Adrenal gland (tissue), 12 donors: ENCODE results near the gene PTPN14. TPM values are rescaled to one million over a fixed set of nuclear protein-coding genes. Genes with fewer than 3 reads are reported as not detected.

Experiments used
- DNase-seq, 7 donors: peaks; one replicate each; pipeline ENCODE4 v3.0.0-alpha.2; 2019 to 2020
- H3K27ac ChIP-seq, 5 donors: fragments of 200-600 bp; sonication (generic) in 4 of 5; 1 replicate in 3 of 5; 2 replicates in 2 of 5; pipeline versions ENCODE4 v1.5.1 to v1.8.0; 2016 to 2020; ENCODE audit warnings: mild to moderate bottlenecking in 1 of 5
- H3K27me3 ChIP-seq: fragments of 200-600 bp; 2 replicates; pipeline ENCODE4 v1.8.0; 2021
- H3K36me3 ChIP-seq, 2 donors: fragments of 200-600 bp; replicated peaks in 1 of 2; 1 replicate in 1 of 2; 2 replicates in 1 of 2; pipeline versions ENCODE4 v1.5.1 to v1.8.0; 2018 to 2022
- H3K4me1 ChIP-seq, 2 donors: fragments of 200-600 bp; replicated peaks in 1 of 2; 1 replicate in 1 of 2; 2 replicates in 1 of 2; pipeline versions ENCODE4 v1.5.1 to v1.8.0; 2018 to 2021
- H3K4me3 ChIP-seq, 4 donors: fragments of 200-600 bp; sonication (generic) in 3 of 4; one replicate each; pipeline ENCODE4 v1.5.1; 2016 to 2018
- H3K9me3 ChIP-seq, 3 donors: fragments of 200-600 bp; sonication (generic) in 1 of 3; replicated peaks in 1 of 3; 1 replicate in 2 of 3; 2 replicates in 1 of 3; pipeline versions ENCODE4 v1.5.1 to v1.8.0; 2016 to 2021
- POLR2A ChIP-seq, 2 donors: fragments of 450-650 bp; IDR thresholded peaks; one replicate each; pipeline ENCODE4 v1.6.1; 2017; ENCODE audit warnings: antibody characterized with exemption in 2 of 2, mild to moderate bottlenecking in 2 of 2, moderate library complexity in 1 of 2
- WGBS, 4 donors: extraction: QIAGEN DNeasy Blood & Tissue Kit in 2 of 4; methylation state at CpG; one replicate each; pipeline versions ENCODE4 v1.1.5 to v1.1.7; 2013 to 2017; 5-methylcytosine and 5-hydroxymethylcytosine counted together
- intact Hi-C, 2 donors: fragments of 100-400 bp; cut with DNase I; formaldehyde crosslinking; loops; one replicate each; pipeline versions ENCODE4 v1.14.1 to v1.15.0; 2022 to 2023
- polyA plus RNA-seq, 3 donors: library from polyadenylated mRNA; stranded (reverse); fragments of 200-250 nt in 2 of 3; fragments of 350-450 nt in 1 of 3; fragmentation: Illumina TruSeq in 1 of 3; extraction: RNeasy Lipid Tissue Mini Kit (QIAGEN cat#74804) in 1 of 3; gene quantifications; one replicate each; pipeline ENCODE4 v1.2.3, GENCODE V29; 2013 to 2014
- total RNA-seq, 9 donors: library from RNA; depleted of rRNA in 4 of 9; stranded (reverse); fragments of >200 nt in 4 of 9; fragments of 120-200 nt in 1 of 9; fragmentation: NEBNext Ultra II Directional in 1 of 9; extraction: Animal tissue kit (Norgen Biotek cat#: 25700) in 1 of 9; gene quantifications; one replicate each; pipeline versions ENCODE4 v1.1.0 to v1.2.4, GENCODE V29; 2013 to 2023
- TF ChIP-seq, protein P1 (sequence below), 6 experiments: fragments of 450-650 bp in 4 of 6; fragments of 200-600 bp in 2 of 6; sonication (generic) in 1 of 6; IDR thresholded peaks; 1 replicate in 5 of 6; 2 replicates in 1 of 6; pipeline versions ENCODE4 v1.5.1 to v1.8.0; 2016 to 2021; ENCODE audit warnings: antibody characterized with exemption in 6 of 6, mild to moderate bottlenecking in 2 of 6, moderate library complexity in 1 of 6
- donor health status: healthy with polysubstance abuse.
- donor health status: Bipolar disorder and iron deficiency.
- donor health status: DM: yes; HTN: yes; CAD: no.
- donor health status: DM: no; HTN: no; CAD: no.
- donor health status: DM: no; HTN: no; CAD: no.
- donor health status: DM: yes; HTN: yes; CAD: no.

PTPN14 gene
- total and polyA plus RNA-seq, 12 donors = 7.9 to 96.2 (median 32.0) TPM

DNA sequence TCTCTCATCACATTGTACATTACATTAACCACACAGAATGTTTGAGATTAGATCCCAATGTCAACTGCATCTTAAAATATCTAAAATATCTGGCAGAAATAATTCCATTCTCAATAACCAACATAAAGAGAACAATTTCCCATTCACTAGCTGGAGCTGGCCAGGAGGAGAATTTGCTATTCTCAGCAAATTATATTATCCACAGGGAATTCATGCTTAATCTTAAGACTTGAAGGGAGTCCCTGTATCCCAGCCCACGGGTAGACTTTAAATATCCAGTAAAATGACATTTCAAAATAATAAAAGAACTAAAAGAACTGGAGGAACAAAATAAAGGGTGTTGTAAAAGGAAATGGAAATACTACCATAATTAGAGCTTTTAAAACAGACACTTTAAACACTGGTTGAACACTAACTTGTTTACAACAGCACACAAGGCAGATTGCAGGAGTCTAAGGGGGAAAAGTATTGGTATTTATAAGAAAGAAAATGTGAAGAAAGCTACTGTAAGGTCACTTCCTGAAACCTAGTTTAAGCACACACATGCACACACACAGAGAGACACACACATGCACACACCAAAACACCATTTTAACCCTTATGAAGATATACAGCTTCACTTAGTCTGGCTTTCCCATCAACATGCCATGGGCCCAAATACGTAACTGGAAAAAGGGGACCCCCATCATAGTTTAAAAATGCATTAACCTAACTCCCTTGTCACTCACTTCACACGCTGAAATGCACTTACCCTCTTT, 107.0 kb downstream of the PTPN14 start:
- DNase-seq = no peak
- no peak overlapping the region for H3K4me3 ChIP-seq
- H3K27ac ChIP-seq = no peak overlapping the region
- H3K9me3 ChIP-seq = no peaks in the 10 kb centered on the region
- 46 to 86% (median 76%) methylated on average over 3 of the region's 3 CpGs for WGBS, 4 donors
- H3K27me3 ChIP-seq = no peaks in the 10 kb centered on the region
- intact Hi-C loops = no loop called here
- no peak for TF ChIP-seq POLR2A (IDR thresholded peaks at IDR 0.05)
- no peaks in the 10 kb centered on the region for H3K36me3 ChIP-seq
- H3K4me1 ChIP-seq = peaks cover 11 to 25% of the 10 kb centered on the region in 2 donors

DNA sequence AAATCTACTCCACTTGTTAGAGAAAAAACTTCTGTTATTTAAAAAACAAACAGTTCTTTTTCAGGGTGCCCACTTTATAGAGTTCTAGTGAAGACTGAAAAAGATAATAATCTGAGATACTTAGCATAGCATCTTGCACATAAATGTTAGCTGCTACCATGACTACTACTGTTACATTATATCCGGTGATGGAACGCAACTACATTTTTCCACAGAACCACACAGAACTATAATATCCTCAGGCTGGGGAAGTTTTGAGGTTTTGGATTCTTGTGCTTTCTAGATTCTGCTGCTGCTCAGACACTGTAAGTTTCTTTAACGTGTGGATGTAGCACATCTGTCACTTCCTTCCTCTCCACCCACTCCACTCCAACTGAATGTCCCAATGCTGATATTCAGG, 110.3 kb downstream of the PTPN14 start:
- H3K27ac ChIP-seq = peak overlapping the region in 3 of 5 donors; percentile 81 to 89 (median 86)
- 62 to 80% (median 67%) methylated on average over 3 of the region's 3 CpGs for whole genome bisulfite sequencing, 4 donors

DNA sequence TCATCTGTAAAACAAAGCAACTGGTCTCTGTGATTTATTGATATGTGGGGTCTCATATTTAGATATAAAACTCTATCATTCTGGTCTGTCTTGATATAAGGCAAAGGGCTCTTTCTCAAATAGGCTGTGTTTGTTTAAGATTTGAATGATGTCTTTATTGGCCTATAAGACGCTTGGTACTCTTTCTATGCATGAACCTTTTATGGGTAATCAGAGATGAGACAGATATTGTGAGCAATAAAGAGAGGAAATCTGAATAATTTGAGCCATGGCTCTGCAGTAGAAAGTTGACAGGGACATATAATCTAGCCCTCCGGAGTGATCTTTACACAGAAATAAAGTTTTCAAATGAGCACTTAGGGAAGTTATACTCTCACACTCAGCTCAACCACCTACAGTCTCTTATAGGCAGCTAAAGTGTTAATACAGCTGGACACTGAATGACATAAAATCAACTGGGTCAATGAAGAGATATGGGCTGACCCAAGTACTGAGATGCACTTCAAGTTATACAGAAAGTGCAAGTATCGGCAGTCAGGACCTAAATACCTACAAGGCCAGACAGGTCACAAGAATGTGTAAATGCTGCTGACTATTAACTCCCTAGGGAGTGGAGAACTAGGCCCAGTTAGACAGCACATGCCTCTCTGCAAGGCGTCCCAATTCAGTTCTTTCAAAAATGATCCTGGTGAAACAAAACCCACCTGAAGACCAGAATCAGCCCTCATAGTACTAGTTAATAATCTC, 111.0 kb downstream of the PTPN14 start:
- Histone ChIP-seq H3K27ac (peak overlapping the region; percentile 76 to 94 (median 86)), H3K27me3 (no peaks in the 10 kb centered on the region), H3K36me3 (no peaks in the 10 kb centered on the region), H3K4me3 (peak overlapping the region in 1 of 4 donors; percentile 40), H3K9me3 (no peaks in the 10 kb centered on the region), H3K4me1 (peaks cover 17 to 39% of the 10 kb centered on the region in 2 donors)
- TF ChIP-seq, protein P1, sequence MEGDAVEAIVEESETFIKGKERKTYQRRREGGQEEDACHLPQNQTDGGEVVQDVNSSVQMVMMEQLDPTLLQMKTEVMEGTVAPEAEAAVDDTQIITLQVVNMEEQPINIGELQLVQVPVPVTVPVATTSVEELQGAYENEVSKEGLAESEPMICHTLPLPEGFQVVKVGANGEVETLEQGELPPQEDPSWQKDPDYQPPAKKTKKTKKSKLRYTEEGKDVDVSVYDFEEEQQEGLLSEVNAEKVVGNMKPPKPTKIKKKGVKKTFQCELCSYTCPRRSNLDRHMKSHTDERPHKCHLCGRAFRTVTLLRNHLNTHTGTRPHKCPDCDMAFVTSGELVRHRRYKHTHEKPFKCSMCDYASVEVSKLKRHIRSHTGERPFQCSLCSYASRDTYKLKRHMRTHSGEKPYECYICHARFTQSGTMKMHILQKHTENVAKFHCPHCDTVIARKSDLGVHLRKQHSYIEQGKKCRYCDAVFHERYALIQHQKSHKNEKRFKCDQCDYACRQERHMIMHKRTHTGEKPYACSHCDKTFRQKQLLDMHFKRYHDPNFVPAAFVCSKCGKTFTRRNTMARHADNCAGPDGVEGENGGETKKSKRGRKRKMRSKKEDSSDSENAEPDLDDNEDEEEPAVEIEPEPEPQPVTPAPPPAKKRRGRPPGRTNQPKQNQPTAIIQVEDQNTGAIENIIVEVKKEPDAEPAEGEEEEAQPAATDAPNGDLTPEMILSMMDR (IDR thresholded peaks at IDR 0.05) = no peak
- no peak for TF ChIP-seq POLR2A (IDR thresholded peaks at IDR 0.05)
- no peak for DNase-seq
- 73 to 76% (median 74%) methylated on average over 4 of the region's 4 CpGs for WGBS, 4 donors
- intact Hi-C loops = no loop called here

More for the DNA sequence above, 110.3 kb downstream of the PTPN14 start:
- no peak for TF ChIP-seq POLR2A (IDR thresholded peaks at IDR 0.05)
- TF ChIP-seq, protein P1 (IDR thresholded peaks at IDR 0.05) = no peak
- no peak for DNase-seq
- Histone ChIP-seq H3K4me1 (peaks cover 17 to 39% of the 10 kb centered on the region in 2 donors), H3K36me3 (no peaks in the 10 kb centered on the region), H3K4me3 (no peak overlapping the region), H3K27me3 (no peaks in the 10 kb centered on the region), H3K9me3 (no peaks in the 10 kb centered on the region)
- intact Hi-C loops = no loop called here

DNA sequence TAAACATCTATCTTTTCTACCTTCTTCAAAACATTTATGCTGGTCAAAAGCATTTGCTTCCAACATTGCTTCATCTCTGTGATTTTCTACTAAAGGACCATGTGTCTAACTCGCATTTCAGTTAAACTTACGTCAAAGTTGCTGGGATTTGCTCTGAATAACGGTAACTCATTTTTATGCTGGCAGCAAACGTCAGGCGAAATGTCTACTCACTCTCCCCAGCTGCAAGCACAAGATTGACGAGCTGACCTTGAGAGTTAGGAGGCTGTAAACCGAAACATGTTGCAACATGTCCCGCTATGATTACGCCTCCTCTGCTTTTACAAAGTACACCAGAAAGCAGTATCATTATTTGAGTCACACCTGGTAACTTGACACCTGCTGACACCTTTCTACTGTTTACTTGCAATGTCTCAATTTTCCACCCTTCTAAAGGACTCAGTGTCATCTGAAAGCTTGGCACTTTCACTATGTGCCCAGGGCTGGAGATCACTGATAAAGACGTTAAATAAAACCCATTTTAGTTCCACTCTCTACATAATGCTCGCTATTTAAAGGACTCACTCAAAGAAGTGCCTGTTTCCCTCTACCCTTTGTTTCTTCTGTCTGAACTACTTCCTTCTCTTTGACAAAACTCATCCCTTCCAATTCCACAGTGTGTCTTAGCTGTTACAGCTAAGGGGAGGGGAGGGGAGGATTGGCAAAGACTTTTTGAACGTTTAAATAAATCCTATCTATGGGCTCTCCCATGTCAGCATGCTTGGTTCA, 111.9 kb downstream of the PTPN14 start:
- Histone ChIP-seq H3K27ac (peak overlapping the region; percentile 76 to 94 (median 86)), H3K4me1 (peaks cover 17 to 31% of the 10 kb centered on the region in 2 donors), H3K27me3 (no peaks in the 10 kb centered on the region), H3K4me3 (peak overlapping the region in 1 of 4 donors; percentile 40), H3K9me3 (no peaks in the 10 kb centered on the region), H3K36me3 (no peaks in the 10 kb centered on the region)
- TF ChIP-seq, protein P1 (IDR thresholded peaks at IDR 0.05) = no peak
- TF ChIP-seq POLR2A (IDR thresholded peaks at IDR 0.05) = peak in 1 of 2 donors; percentile 59
- DNase-seq = peak; percentile 77 to 93 (median 89)
- intact Hi-C loops = no loop called here
- WGBS, 4 donors = 15 to 34% (median 22%) methylated on average over 11 to 12 of the region's 12 CpGs
